GM19452 (cell line): ENCODE results near the gene CRADD.

ENCODE experiments used
- ATAC-seq: cut with Tn5 transposase; IDR thresholded peaks from one replicate; pipeline ENCODE4 v1.9.1; 2021; ENCODE audit not compliant: unreplicated experiment

Gene CRADD

GRCh38 chr12:93670104-93670503 is 7.1 kb upstream of the CRADD start:
- no peak for ATAC-seq

- ATAC-seq = no peak
Observed at GRCh38 chr12:93671044-93671443, 6.1 kb upstream of the CRADD start.

- ATAC-seq = no peak
Observed at GRCh38 chr12:93673084-93673483, 4.1 kb upstream of the CRADD start.

- no peak for ATAC-seq
Observed at GRCh38 chr12:93674386-93674785, 2.8 kb upstream of the CRADD start.

- peak; percentile 7 for ATAC-seq
Observed at GRCh38 chr12:93676408-93677194, 574 bp upstream of the CRADD start.

- no peak for ATAC-seq
Observed at GRCh38 chr12:93678779-93679178, 1.6 kb downstream of the CRADD start.

GRCh38 chr12:93679308-93679925 is 2.2 kb downstream of the CRADD start:
- ATAC-seq = no peak

- no peak for ATAC-seq
Observed at GRCh38 chr12:93680006-93680405, 2.8 kb downstream of the CRADD start.

GRCh38 chr12:93682846-93683261 is 5.7 kb downstream of the CRADD start:
- ATAC-seq = no peak

- ATAC-seq = no peak
Observed at GRCh38 chr12:93683410-93683809, 6.2 kb downstream of the CRADD start.

- no peak for ATAC-seq
Observed at GRCh38 chr12:93684716-93685115, 7.5 kb downstream of the CRADD start.

- no peak for ATAC-seq
Observed at GRCh38 chr12:93686572-93687356, 9.6 kb downstream of the CRADD start.

- no peak for ATAC-seq
Observed at GRCh38 chr12:93689076-93689834, 12.1 kb downstream of the CRADD start.

GRCh38 chr12:93696462-93696861 is 19.3 kb downstream of the CRADD start:
- ATAC-seq = no peak

GRCh38 chr12:93698307-93699092 is 21.3 kb downstream of the CRADD start:
- no peak for ATAC-seq

GRCh38 chr12:93699271-93700145 is 22.3 kb downstream of the CRADD start:
- ATAC-seq = no peak

GRCh38 chr12:93702707-93703315 is 25.6 kb downstream of the CRADD start:
- no peak for ATAC-seq

GRCh38 chr12:93704122-93704521 is 26.9 kb downstream of the CRADD start:
- ATAC-seq = no peak

- no peak for ATAC-seq
Observed at GRCh38 chr12:93704625-93705024, 27.4 kb downstream of the CRADD start.
